ENCODE measurements around the gene RADX. TPM values are rescaled to one million over a fixed set of nuclear protein-coding genes. Genes with fewer than 3 reads are reported as not detected.
A peak's percentile ranks its signal among the peaks of the same experiment; 100 is the strongest.
"Not testable (repeated sequence)": the region's sequence is repeated elsewhere in the genome, so short reads cannot be mapped to it uniquely, and the experiment has no call there.

Gene RADX, protein sequence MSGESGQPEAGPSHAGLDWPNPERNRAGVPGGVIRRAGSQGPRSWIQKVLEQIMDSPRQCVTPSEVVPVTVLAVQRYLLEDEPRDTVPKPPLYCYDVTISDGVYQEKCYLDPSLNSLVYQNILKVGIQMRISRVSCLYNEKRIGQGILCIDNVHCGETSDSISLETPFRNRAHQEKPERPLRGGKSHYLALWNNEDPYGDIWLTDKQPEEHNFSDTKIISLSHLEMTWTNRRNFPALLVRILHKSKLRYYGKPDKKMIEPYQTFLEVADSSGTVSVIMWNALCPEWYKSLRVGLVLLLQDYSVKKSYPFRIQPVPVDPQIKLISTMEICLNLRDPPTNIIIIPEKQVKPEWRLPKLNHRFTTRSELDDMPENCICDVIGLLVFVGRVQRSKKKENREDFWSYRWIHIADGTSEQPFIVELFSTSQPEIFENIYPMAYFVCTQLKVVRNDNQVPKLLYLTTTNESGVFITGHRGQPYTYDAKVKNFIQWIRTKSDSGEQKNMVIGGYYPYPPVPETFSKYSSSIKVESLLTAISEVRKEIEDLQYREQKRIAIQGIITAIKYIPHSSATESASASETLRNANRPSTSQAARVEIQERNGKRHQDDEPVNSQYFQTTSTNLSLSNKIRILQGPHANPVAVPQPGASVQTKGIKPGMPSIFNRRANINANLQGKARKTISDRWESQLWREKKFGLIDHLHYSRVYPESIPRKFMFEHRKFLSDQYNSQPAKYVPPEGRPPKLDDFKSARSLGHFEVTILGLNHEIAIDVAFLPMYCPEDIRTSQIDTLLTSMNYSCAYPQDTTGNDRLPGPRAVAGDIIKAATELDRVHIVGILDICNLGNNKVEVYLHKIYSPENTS
- total RNA-seq = 1.7 TPM

DNA sequence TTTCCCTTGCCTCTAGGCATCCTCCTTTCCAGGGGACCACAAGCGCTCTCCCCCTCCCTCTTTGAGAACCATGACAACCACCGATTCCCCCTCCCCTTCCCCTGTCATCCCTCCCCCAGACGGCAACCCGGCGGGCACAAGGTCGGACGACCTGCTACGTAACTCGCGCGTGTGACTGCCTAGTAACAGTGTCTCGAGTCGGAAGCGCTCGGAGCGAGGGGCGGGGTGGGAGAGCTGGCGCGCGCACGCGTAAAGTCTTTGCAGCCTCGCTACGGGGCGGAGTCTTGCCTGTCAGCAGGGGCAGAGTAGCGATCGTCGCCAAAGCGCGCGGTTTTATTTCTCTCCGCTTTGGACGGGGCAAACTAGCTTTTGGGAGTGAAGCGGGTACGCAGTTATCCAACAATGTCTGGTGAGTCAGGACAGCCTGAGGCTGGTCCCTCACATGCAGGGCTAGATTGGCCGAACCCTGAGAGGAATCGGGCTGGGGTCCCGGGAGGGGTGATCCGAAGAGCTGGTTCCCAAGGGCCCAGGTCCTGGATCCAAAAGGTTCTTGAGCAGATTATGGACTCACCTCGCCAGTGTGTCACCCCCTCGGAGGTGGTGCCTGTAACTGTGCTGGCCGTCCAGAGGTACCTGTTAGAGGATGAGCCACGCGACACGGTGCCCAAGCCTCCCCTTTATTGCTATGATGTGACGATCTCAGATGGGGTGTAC lies at the start of gene RADX:
Gene RADX (plus strand): TSS at position 300 of the 714 bp plus-strand sequence. CDS start 103 bp downstream, at position 403.
- peak; percentile 73 for DNase-seq (ENCODE audit: low spot score)

DNA sequence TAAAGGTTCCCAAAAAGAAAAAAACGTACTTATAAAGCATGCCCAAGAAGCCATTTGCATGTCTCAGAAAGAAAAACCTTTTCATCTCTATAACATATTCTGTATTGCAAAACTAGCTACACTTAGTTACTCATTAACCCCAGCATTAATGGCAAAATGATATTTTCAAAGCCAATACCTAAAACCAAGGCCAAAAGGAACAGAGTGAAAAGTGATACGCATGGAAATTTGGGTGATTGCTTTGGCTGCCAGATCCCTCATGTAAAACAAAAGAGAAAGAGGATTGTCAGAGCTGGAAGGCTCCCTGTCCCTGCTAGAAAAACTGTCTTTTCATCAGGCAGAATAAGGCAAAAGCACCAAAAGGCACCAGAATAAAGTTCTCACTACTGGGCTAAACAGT lies 46.8 kb upstream of the RADX start:
- DNase-seq (ENCODE audit: low spot score) = no peak

- no peak for DNase-seq (ENCODE audit: low spot score)
Measured at GRCh38 chrX:106566362-106566761, 45.4 kb upstream of the RADX start.

DNA sequence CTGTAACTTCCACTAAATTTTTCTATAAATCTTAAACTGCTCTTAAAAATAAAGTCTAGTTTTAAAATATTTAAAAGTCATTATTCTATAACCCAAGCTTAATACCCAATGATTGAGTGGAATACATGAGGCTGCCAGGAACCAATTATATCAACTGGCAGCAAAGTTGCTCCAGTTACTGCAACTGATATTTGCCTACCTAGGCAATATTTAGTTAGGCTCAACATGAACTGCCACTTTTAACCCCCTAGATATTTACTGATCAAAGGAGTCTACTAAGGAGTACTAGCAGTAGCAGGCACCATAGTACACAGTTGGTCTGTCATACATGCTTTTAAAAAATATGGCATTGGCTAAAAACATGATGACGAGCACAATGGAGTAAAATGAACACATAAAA lies 29.9 kb upstream of the RADX start:
- DNase-seq (ENCODE audit: low spot score) = no peak

DNA sequence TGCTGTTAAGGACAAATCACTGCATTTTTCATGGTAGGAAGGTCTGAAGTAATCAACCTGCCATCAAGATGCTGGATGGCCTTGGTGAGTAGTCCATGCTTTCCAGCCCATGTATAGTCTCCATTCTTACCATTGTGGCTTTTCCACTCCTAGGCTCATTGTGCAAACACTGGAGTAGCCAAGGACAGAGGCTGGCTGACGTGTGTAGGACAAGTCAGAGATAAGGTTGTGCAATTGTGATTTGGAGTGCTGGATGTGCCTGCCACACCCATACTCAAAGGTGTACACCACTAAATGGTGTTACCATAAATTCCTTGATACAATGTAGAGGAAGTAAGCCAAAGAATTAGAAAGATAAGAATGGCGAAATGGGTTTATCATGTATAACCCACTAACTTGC lies 26.3 kb upstream of the RADX start:
- no peak for DNase-seq (ENCODE audit: low spot score)

- DNase-seq (ENCODE audit: low spot score) = no peak
Measured at GRCh38 chrX:106588801-106589200, 23.0 kb upstream of the RADX start.

- DNase-seq (ENCODE audit: low spot score) = no peak
Measured at GRCh38 chrX:106599411-106599810, 12.4 kb upstream of the RADX start.

- DNase-seq (ENCODE audit: low spot score) = no peak
Measured at GRCh38 chrX:106606571-106606970, 5.2 kb upstream of the RADX start.

DNA sequence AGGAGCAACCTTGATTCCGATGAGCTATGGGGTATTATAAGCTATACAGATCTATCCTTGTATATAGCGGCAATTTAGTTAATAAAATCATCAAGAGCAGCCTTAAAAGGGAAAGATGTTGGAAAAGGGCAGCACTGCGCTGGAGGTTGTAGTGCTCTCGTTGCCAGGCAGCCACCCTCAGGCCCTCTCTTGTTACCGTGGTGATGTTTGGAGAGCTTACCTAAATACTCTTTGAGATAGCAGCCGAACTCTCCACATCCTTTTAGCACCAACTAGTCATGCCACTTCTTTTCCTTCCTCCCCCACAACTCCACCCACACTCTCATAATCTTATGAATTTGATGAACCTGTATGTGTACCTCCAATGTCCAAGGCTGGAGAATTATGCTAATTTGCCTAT lies 3.8 kb upstream of the RADX start:
- DNase-seq (ENCODE audit: low spot score) = no peak

DNA sequence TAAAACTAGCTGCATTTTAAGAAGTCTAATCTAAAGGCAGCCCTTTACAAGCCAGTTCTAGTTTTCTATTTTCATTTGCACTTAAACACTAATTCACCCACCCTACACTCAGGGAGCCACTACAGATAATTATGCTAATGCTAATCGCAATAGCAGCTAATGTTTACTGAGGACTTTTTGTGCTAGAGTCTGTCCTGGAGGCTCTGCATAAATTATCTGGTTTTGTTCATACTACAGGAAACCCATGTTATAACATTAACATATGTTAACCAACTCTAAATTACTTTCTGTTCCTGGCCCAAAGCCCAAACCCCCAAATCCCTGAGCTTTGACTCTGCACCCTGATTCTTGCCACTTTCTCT lies 480 bp upstream of the RADX start:
- DNase-seq (ENCODE audit: low spot score) = no peak

- DNase-seq (ENCODE audit: low spot score) = no peak
Measured at GRCh38 chrX:106612393-106612763, 600 bp downstream of the RADX start.

GRCh38 chrX:106613277-106613676 lies 1.5 kb downstream of the RADX start:
- DNase-seq (ENCODE audit: low spot score) = no peak

- DNase-seq (ENCODE audit: low spot score) = no peak
Measured at GRCh38 chrX:106615041-106615440, 3.3 kb downstream of the RADX start.

DNA sequence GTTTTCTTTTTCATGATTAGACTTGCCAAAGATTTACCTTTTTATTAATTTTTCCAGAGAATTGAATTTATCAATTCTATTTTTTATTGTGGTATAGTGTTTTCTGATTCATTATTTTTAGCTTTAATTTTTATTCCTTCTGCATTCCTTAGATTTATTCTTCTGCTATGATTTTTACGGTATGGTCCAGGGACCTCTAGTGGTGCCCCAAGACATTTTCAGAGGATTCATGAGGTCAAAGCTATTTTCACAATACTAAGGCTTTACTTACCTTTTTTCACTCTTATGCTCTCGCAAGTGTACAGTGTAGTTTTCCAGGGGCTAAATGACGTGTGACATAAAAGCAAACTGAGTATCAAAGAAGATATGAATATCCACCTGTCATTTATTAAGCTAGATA lies 8.0 kb downstream of the RADX start:
- DNase-seq (ENCODE audit: low spot score) = no peak

DNA sequence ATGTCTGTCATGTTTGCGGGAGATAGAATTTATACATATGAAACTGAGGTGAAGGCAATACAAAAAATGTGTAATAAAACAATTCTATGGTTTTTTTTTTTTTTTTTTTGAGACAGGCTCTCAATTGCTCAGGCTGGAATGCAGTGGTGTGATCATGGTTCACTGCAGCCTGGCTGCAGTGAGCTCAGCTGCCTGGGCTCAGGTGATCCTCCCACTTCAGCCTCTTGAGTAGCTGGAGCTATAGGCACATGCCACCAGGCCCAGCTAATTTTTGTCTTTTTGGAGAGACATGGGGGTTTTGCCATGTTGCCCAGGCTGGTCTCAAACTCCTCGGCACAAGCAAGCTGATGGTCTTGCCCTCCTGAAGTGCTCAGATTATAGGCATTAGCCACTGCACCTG lies 10.1 kb downstream of the RADX start:
- DNase-seq (ENCODE audit: low spot score) = no peak

GRCh38 chrX:106626789-106627188 lies 15.0 kb downstream of the RADX start:
- no peak for DNase-seq (ENCODE audit: low spot score)

DNA sequence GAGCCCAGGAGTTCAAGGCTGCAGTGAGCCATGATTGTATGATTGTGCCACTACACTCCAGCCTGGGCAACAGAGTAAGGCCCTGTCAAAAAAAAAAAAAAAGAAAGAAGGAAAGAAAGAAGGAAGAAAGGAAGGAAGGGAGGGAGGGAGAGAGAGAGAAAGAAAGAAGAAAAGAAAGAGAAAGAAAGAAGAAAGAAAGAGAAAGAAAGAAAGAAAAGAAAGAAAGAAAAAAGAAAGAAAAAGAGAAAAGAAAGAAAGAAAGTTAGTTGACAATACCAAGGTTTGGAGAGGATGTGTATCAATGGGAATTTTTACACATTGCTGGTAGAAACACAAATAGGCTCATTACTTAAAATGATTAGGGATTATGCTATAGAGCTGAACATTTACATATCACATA lies 19.8 kb downstream of the RADX start:
- no peak for DNase-seq (ENCODE audit: low spot score)

DNA sequence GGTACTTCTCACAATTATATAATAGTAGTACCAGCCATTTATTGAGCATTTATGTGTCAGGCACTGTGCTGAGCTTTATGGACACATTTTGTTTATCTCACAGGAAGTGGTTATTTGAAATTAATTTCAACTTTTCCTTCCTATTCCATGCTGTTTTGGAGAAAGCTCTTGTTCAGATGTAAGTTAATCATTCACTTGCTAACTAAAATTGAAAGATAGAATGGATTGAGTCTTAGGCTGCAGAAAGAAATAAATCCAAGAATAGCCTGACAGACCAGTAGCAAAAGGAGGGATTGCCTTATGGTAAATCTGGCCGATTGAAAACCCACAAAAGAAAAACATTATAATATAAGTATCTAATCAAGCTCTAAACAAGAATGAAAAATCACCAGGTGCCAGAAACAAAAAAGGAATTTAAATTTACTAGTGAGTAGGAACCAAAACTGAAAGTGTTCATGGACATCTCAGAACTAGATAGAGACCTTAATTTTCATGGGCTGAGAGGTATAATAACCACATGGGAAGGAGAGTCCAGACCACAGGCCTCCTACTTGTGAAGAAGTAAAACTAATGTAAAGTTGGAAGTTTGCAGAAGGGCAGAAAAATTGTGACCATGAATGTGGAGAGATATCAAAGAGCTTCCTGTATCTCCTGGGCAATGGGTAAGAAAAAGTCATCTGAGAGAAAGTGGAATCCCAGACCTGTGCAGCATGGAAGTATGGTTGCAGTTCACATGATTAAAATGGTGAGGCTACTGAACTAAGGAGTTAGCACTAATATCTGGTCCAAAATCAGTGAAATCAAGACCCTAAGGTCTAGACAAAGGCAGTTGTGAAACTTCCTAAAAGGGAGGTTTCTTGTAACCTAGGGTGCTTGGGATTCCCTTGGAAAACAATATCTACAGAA lies 38.0 kb downstream of the RADX start:
- no peak for DNase-seq (ENCODE audit: low spot score)

- not testable (repeated sequence) for DNase-seq (ENCODE audit: low spot score)
Measured at GRCh38 chrX:106653625-106654024, 41.8 kb downstream of the RADX start.

DNA sequence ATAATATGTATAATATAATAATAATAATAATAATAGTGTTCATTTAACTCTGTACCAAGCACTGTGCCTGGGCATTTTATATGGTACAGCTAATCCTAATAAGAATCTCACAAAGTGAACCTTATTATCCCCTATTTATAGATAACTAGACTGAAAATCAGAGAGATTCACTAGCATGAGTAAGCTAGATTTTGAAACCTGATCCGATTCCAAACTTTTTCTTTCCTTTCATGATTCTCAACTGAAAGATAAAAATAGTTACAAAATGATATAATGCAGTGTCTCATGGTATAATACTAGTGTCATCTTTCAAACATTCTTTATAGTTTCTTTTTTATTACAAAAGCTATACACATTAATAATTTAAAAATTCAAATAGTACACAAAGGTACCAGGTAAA lies 58.9 kb downstream of the RADX start:
- no peak for DNase-seq (ENCODE audit: low spot score)

DNA sequence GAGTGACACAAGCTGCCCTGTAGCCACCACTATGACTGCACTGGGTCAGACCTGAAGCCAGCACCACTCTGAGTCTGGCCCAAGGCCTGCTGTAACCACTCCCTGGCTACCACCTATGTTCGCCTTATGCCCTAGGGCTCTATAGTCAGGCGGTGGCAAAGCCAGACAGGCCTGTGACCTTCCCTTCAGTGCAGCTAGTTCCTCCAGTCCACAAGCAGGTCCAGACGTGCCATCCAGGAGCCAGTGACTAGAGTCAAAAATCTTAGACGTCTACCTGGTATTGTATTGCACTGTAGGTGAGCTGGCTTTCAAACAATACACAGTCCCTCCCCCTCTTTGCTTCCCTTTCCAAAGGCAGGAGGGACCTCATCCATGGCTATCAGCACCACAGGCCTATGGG lies 60.7 kb downstream of the RADX start:
- DNase-seq (ENCODE audit: low spot score) = no peak
